HepG2 (cell line): ENCODE data around the gene STX12. TPM values are rescaled to one million over a fixed set of nuclear protein-coding genes. Genes with fewer than 3 reads are reported as not detected.
A peak's percentile ranks its signal among the peaks of the same experiment; 100 is the strongest.

Experiments
- HNF1B ChIP-seq: sonication (generic); formaldehyde crosslinking; IDR thresholded peaks from 2 replicates; pipeline ENCODE4 v1.5.1; 2020; ENCODE audit warnings: mild to moderate bottlenecking, moderate library complexity, missing genetic modification reagents
- HOXA9 ChIP-seq: sonication (generic); formaldehyde crosslinking; IDR thresholded peaks from 2 replicates; pipeline ENCODE4 v1.8.1; 2022; ENCODE audit warnings: missing genetic modification reagents, mild to moderate bottlenecking, moderate library complexity, borderline replicate concordance
- IKZF4 ChIP-seq: sonication (generic); formaldehyde crosslinking; IDR thresholded peaks from 2 replicates; pipeline ENCODE4 v1.5.1; 2020; ENCODE audit warnings: borderline replicate concordance, mild to moderate bottlenecking, low read depth, missing genetic modification reagents; ENCODE audit errors: not compliant biosample characterization
- MBD4 ChIP-seq: IDR thresholded peaks from 2 replicates; pipeline ENCODE4 v1.6.1; 2012; ENCODE audit warnings: low read length, inconsistent platforms, borderline replicate concordance
- MXI1 ChIP-seq: IDR thresholded peaks from 3 replicates; pipeline ENCODE4 v1.6.1; 2012; ENCODE audit warnings: low read depth, low read length, inconsistent platforms, borderline replicate concordance
- RARA ChIP-seq: IDR thresholded peaks from 2 replicates; pipeline ENCODE4 v1.6.1; 2016; ENCODE audit warnings: missing genetic modification reagents, missing compliant biosample characterization
- RBAK ChIP-seq: sonication (generic); formaldehyde crosslinking; IDR thresholded peaks from 2 replicates; pipeline ENCODE4 v1.5.1; 2020; ENCODE audit warnings: mild to moderate bottlenecking, missing genetic modification reagents
- SALL2 ChIP-seq: sonication (generic); formaldehyde crosslinking; IDR thresholded peaks from 2 replicates; pipeline ENCODE4 v1.8.1; 2023; ENCODE audit warnings: mild to moderate bottlenecking, missing genetic modification reagents, inconsistent platforms
- ZBTB33 ChIP-seq: sonication (generic); formaldehyde crosslinking; IDR thresholded peaks from 2 replicates; pipeline ENCODE4 v1.4.0; 2020; ENCODE audit warnings: missing genetic modification reagents
- ZNF367 ChIP-seq: sonication (generic); formaldehyde crosslinking; IDR thresholded peaks from 2 replicates; pipeline ENCODE4 v1.4.0; 2020; ENCODE audit warnings: missing genetic modification reagents, borderline replicate concordance
- ZNF407 ChIP-seq: sonication (generic); formaldehyde crosslinking; IDR thresholded peaks from one replicate; pipeline ENCODE4 v1.5.1; 2020; ENCODE audit warnings: mild to moderate bottlenecking, missing genetic modification reagents; ENCODE audit errors: not compliant biosample characterization
- ZNF441 ChIP-seq: sonication (generic); formaldehyde crosslinking; IDR thresholded peaks from 2 replicates; pipeline ENCODE4 v1.7.0; 2021; ENCODE audit warnings: missing genetic modification reagents, borderline replicate concordance
- ZNF557 ChIP-seq: sonication (generic); formaldehyde crosslinking; IDR thresholded peaks from 2 replicates; pipeline ENCODE4 v1.4.0; 2020; ENCODE audit warnings: missing genetic modification reagents
- ZNF792 ChIP-seq: IDR thresholded peaks from 2 replicates; pipeline ENCODE4 v1.6.1; 2016
- polyA plus RNA-seq, 8 experiments: library from polyadenylated mRNA; depleted of rRNA in 3 of 8; stranded (reverse) in 7 of 8; unstranded in 1 of 8; fragments of >200 nt; fragmentation: Illumina TruSeq in 4 of 8; extraction: Trizol in 4 of 8; gene quantifications; 2 replicates each; pipeline versions ENCODE4 v1.2.1 to v1.2.3, GENCODE V29; 2011 to 2016; ENCODE audit warnings: low read depth in 4 of 8, missing spikeins in 1 of 8, mixed read lengths in 1 of 8; ENCODE audit not compliant: insufficient read depth in 1 of 8
- total RNA-seq, 5 experiments: library from RNA; depleted of rRNA; stranded (reverse); fragments of >200 nt; fragmentation: Illumina TruSeq; extraction: Trizol; gene quantifications; 2 replicates each; pipeline ENCODE4 v1.2.3, GENCODE V29; 2016; ENCODE audit warnings: low read depth in 1 of 5

Gene STX12
- total and polyA plus RNA-seq, 2 of the 13 experiments (the other 11 are each of a cell fraction or from before 2014, with no cell fraction given): 9.0 to 19.7 TPM

- TF ChIP-seq ZNF407 (CRISPR knock-in tag): peak; percentile 75
- no peak for TF ChIP-seq HOXA9
- no peak for TF ChIP-seq SALL2
- TF ChIP-seq ZBTB33 (CRISPR knock-in tag): no peak
- no peak for TF ChIP-seq MBD4
- no peak for TF ChIP-seq ZNF367 (CRISPR knock-in tag)
- no peak for TF ChIP-seq RBAK (CRISPR knock-in tag)
- no peak for TF ChIP-seq IKZF4 (CRISPR knock-in tag)
- peak; percentile 75; the same call in 1 of the 3 replicates for TF ChIP-seq MXI1
- peak; percentile 67 for TF ChIP-seq HNF1B (CRISPR knock-in tag)
- peak; percentile 16; the same call in 1 of the 2 replicates for TF ChIP-seq ZNF441
- 0 out of 2 replicates have a peak, but pooled peaks have one; percentile 25 for TF ChIP-seq ZNF792
- 0 out of 2 replicates have a peak, but pooled peaks have one; percentile 10 for TF ChIP-seq RARA (CRISPR knock-in tag)
- no peak for TF ChIP-seq ZNF557 (CRISPR knock-in tag)
Measured at GRCh38 chr1:27772932-27773825, at the start of gene STX12 (continued).
